ENCODE results near the gene WDR82.

DNA sequence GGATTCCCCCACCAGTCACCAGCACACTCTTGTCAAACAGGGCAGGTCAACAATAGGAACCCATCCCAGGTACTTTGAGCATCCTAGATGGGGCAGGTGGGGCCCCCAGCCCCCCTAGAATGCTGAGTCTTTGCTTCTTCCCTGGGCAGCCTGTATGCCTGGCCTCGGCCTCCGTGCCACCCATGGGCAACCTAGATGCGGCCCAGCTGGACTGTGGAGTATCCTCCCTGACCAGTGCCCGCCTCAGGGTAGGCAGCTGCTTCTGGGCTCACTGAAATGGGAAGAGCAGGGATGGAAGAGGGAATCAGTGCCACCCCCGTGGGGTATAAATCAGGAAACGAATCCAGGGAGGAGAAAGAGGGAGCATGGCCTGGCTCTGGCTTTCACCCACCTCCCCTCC lies 48.5 kb upstream of the WDR82 start:
- TF ChIP-seq POLR2A (IDR thresholded peaks at IDR 0.05; ENCODE audit: low read depth, low read length) (no peak), RAD21 (IDR thresholded peaks at IDR 0.05; ENCODE audit: low read length) (no peak), FOS (IDR thresholded peaks at IDR 0.05; ENCODE audit: low read depth, low read length) (no peak), BHLHE40 (IDR thresholded peaks at IDR 0.05; ENCODE audit: low read depth, low read length) (no peak), RCOR1 (IDR thresholded peaks at IDR 0.05; ENCODE audit: insufficient replicate concordance, low read length) (no peak), CEBPB (IDR thresholded peaks at IDR 0.05; ENCODE audit: low read depth, low read length) (no peak), RFX5 (IDR thresholded peaks at IDR 0.05; ENCODE audit: low read depth, low read length) (no peak), MAFK (IDR thresholded peaks at IDR 0.05; ENCODE audit: low read depth, low read length) (no peak), MXI1 (IDR thresholded peaks at IDR 0.05; ENCODE audit: borderline replicate concordance, low read depth, low read length) (no peak)
- TF ChIP-seq, protein P1, sequence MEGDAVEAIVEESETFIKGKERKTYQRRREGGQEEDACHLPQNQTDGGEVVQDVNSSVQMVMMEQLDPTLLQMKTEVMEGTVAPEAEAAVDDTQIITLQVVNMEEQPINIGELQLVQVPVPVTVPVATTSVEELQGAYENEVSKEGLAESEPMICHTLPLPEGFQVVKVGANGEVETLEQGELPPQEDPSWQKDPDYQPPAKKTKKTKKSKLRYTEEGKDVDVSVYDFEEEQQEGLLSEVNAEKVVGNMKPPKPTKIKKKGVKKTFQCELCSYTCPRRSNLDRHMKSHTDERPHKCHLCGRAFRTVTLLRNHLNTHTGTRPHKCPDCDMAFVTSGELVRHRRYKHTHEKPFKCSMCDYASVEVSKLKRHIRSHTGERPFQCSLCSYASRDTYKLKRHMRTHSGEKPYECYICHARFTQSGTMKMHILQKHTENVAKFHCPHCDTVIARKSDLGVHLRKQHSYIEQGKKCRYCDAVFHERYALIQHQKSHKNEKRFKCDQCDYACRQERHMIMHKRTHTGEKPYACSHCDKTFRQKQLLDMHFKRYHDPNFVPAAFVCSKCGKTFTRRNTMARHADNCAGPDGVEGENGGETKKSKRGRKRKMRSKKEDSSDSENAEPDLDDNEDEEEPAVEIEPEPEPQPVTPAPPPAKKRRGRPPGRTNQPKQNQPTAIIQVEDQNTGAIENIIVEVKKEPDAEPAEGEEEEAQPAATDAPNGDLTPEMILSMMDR (conservative IDR thresholded peaks at IDR 0.05; ENCODE audit: low read depth, low read length): no peak
- TF ChIP-seq, protein P2, sequence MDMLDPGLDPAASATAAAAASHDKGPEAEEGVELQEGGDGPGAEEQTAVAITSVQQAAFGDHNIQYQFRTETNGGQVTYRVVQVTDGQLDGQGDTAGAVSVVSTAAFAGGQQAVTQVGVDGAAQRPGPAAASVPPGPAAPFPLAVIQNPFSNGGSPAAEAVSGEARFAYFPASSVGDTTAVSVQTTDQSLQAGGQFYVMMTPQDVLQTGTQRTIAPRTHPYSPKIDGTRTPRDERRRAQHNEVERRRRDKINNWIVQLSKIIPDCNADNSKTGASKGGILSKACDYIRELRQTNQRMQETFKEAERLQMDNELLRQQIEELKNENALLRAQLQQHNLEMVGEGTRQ (IDR thresholded peaks at IDR 0.05; ENCODE audit: low read depth, low read length): no peak
- TF ChIP-seq, protein P3, sequence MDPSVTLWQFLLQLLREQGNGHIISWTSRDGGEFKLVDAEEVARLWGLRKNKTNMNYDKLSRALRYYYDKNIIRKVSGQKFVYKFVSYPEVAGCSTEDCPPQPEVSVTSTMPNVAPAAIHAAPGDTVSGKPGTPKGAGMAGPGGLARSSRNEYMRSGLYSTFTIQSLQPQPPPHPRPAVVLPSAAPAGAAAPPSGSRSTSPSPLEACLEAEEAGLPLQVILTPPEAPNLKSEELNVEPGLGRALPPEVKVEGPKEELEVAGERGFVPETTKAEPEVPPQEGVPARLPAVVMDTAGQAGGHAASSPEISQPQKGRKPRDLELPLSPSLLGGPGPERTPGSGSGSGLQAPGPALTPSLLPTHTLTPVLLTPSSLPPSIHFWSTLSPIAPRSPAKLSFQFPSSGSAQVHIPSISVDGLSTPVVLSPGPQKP (IDR thresholded peaks at IDR 0.05; ENCODE audit: borderline replicate concordance, low read depth, low read length): no peak

Measured in IMR-90 (cell line).